Measurements from ENCODE around the gene LRWD1. TPM values are rescaled to one million over a fixed set of nuclear protein-coding genes. Genes with fewer than 3 reads are reported as not detected.
"Not testable (repeated sequence)": the region's sequence is repeated elsewhere in the genome, so short reads cannot be mapped to it uniquely, and the experiment has no call there.

The LRWD1 gene
- total RNA-seq, 2 experiments from 2014 or later, result 16.4 to 20.0 TPM

DNA sequence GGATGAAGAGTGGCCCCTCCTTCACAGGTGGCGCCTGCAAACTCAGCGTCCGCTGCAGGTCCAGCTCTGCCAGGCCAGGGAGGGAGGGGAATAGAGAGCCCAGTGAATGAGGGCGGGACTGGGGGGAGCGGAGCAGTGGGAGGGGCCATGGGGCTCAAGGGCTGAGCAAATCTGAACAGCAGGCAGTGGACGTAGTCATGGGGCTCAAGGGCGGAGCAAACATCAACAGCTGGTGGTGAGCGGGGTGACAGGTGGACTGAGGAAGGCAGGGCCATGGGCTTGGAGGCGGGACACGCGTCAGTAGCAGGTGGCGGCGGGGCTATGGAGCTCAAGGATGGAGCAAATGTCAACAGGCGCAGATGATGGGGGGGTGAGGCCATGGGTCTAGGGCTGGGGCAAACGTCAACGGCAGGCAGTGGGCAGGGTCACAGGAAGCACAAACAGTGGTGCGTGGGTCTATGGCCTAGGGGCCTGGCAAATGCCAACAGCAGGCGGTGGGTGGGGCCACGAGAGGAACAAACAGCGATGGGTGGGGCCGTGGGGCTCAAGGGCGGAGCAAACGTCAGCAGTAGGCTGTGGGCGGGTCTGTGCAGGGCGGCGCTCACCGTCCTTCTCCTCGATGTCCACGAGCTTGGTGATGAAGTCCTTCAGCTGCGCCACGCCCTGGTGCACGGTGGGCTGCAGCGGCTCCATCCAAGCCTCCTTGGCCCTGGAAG lies 28.6 kb downstream of the LRWD1 start:
- H3K27ac Mint-ChIP-seq; H3K9me3 Mint-ChIP-seq; CTCF ChIA-PET; H3K27me3 Mint-ChIP-seq; intact Hi-C loops (cut with micrococcal nuclease); H3K4me1 Mint-ChIP-seq (ENCODE audit: low read depth); H3K4me3 Mint-ChIP-seq; POLR2A ChIA-PET; H3K36me3 Mint-ChIP-seq: not testable (repeated sequence)
- DNase-seq, result peak; percentile 28

DNA sequence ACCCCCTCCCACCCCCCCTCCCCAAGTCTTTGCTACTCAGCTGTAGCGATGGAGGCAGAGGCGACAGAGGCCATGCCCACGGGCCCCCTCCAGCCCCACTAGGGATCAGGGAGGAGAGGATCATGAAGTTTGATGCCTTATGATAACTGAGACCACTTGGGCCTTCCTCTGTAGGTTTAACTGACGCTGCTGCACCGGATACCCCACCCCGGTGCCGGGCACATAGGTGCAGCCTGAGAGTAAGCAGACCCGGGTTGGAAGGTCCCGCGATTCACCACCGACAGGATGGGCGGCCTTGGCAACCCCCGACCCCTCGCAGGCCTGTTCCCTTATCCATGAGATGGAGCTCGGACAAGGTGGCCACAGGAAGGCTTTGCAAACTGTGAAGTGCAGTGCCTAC lies 29.2 kb downstream of the LRWD1 start:
- H3K36me3 Mint-ChIP-seq; POLR2A ChIA-PET; CTCF ChIA-PET; H3K4me1 Mint-ChIP-seq (ENCODE audit: low read depth); H3K27me3 Mint-ChIP-seq; H3K27ac Mint-ChIP-seq; H3K4me3 Mint-ChIP-seq; H3K9me3 Mint-ChIP-seq; intact Hi-C loops (cut with micrococcal nuclease): not testable (repeated sequence)
- peak; percentile 20 for DNase-seq

DNA sequence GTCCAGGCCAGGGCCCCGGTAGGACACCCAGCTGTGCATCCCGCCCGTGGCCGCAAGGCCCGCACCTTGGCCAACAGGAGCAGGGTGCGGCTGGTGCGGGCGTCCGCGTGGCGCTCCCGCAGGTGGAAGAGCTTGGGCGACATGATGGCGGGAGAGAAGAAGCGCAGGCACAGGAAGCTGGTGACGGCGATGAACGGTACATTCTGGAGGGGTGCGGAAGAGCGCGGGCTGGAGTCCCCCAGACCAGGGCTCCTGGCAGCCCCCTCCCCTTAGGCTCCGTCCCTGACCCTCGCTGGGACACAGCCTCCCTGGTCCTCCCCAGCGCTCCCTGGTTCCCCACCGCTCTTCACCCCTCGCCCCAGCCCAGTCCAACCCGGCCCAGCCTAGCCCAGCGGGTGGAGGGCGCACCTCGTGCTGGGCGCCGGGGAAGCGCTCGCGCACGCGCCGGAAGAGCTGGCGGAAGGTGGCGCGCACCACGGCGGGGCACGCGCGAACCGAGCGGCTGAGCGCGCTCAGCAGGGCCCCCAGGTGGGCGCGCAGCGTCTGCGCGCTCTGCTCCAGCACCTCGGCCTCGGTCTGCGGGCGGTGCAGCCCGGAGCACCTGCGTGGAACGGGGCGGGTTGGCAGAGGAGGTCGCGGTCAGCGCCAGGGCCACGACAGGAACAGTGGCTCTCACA lies 29.8 kb downstream of the LRWD1 start:
- CTCF ChIA-PET; H3K4me3 Mint-ChIP-seq; DNase-seq; H3K27ac Mint-ChIP-seq; intact Hi-C loops (cut with micrococcal nuclease); H3K36me3 Mint-ChIP-seq; H3K4me1 Mint-ChIP-seq (ENCODE audit: low read depth); POLR2A ChIA-PET; H3K9me3 Mint-ChIP-seq; H3K27me3 Mint-ChIP-seq: not testable (repeated sequence)

DNA sequence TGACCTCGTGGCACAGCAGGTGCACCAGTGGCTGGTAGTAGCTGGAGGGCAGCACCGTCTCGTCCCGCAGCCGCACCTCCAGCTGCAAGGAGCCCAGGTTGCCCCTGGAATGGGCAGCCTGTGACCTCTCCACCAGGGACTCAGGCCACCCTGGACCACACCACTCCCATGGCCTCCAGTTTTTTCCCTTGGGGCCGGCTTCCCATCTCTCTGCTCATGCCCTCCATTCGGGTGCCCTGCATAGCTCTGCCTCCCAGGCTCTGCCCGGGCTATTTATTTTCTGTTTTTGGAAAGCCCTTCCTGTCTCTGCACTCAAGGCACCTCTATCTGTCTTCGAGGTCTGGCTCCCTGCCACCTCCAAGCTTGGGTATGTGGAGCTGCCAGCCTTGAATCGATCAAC lies 32.1 kb downstream of the LRWD1 start:
- H3K36me3 Mint-ChIP-seq; H3K9me3 Mint-ChIP-seq; POLR2A ChIA-PET; H3K4me3 Mint-ChIP-seq; CTCF ChIA-PET; H3K27ac Mint-ChIP-seq; H3K27me3 Mint-ChIP-seq; DNase-seq; H3K4me1 Mint-ChIP-seq (ENCODE audit: low read depth); intact Hi-C loops (cut with micrococcal nuclease): not testable (repeated sequence)

DNA sequence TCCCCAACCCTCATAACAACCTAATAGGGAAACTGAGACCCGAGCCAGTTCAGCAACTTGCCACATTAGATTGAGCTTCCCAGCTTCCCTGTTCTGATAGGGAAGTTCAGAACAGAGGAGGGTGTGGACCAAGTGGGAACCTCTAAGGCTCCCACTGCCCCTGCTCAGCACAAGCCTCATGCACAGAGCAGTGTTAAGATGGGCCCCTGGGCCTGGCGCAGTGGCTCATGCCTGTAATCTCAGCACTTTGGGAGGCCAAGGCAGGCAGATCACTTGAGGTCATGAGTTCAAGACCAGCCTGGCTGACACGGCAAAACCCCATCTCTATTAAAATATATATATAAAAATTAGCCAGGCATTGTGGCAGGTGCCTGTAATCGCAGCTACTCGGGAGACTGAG lies 32.5 kb downstream of the LRWD1 start:
- H3K27me3 Mint-ChIP-seq; H3K36me3 Mint-ChIP-seq; DNase-seq; H3K9me3 Mint-ChIP-seq; POLR2A ChIA-PET; H3K4me1 Mint-ChIP-seq (ENCODE audit: low read depth); H3K27ac Mint-ChIP-seq; H3K4me3 Mint-ChIP-seq; CTCF ChIA-PET; intact Hi-C loops (cut with micrococcal nuclease): not testable (repeated sequence)

DNA sequence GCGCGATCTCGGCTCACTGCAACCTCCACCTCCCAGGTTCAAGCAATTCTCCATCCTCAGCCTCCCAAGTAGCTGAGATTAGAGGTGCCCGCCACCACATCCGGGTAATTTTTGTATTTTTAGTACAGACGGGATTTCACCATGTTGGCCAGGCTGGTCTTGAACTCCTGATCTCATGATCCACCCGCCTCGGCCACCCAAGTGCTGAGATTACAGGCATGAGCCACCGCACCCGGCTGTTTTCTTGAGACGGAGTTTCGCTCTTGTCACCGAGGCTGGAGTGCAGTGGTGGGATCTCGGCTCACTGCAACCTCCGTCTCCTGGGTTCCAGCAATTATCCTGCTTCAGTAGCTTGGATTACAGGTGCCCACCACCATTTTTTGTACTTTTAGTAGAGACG lies 33.5 kb downstream of the LRWD1 start:
- intact Hi-C loops (cut with micrococcal nuclease); CTCF ChIA-PET; H3K9me3 Mint-ChIP-seq; DNase-seq; POLR2A ChIA-PET; H3K4me1 Mint-ChIP-seq (ENCODE audit: low read depth); H3K27me3 Mint-ChIP-seq; H3K4me3 Mint-ChIP-seq; H3K36me3 Mint-ChIP-seq; H3K27ac Mint-ChIP-seq: not testable (repeated sequence)

DNA sequence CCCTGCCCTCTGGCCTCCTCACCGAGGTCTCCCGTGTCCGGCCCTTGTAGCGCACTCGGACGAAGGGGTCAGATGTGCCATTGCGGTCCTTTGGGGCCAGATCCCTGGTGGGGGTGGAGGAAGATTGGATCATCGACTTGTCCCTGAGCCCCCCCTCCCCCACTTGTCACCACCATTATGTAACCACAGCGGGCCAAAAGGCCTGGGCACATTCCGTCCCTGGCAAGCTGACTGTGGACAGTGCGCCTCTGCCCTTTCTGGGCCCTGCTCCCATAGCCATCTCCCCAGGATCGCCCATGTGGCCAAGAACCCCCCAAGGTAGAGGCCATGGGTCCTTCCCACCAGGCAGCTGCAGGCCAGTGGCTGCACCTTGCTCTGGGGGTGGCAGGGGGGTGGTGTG lies 38.4 kb downstream of the LRWD1 start:
- H3K4me1 Mint-ChIP-seq (ENCODE audit: low read depth); H3K4me3 Mint-ChIP-seq; H3K9me3 Mint-ChIP-seq; intact Hi-C loops (cut with micrococcal nuclease); H3K27me3 Mint-ChIP-seq; H3K27ac Mint-ChIP-seq; H3K36me3 Mint-ChIP-seq; DNase-seq; CTCF ChIA-PET; POLR2A ChIA-PET: not testable (repeated sequence)

DNA sequence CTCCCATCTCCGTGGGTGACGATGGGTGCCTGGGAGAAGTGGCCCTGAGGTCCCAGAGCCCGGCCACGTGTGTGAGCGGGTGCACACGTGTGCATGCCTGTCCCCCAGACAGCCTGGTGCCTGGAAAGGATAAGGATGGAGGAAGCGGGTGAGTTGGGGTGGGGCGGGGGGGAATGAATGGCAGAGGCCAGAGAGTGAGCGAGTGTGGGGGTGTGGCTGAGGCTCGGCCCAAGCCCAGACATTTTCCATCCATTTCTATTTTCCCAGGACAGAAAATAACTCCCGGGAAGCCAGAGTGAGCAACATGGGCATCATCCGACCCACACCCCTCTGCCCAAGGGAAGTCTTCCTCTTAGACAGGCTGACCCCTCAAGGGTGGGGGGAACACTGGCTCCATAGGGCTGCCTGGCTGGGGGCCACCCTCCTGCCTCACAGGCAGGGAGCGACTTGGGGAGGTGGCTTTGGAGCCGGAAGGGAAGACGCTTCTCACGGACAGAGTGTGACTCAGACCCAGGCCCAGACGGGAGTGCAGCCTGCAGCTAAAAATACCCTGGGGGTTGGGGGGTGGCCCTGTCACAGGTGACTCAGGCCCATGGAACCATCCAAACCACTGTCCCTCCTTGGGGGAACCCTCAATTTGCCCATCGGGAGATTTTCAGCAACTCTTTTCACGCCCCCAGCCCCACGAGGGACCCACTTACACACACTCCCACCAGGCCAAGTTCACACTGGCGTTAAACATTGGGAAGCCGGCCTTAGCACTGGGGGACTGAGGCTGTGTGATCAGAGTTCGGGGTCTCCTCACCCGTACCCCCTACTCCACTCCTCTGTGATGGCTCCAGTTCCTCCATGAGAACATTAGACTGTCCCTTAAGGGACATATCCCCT lies 40.8 kb downstream of the LRWD1 start:
- H3K27me3 Mint-ChIP-seq; H3K4me1 Mint-ChIP-seq (ENCODE audit: low read depth); CTCF ChIA-PET; H3K4me3 Mint-ChIP-seq; POLR2A ChIA-PET; intact Hi-C loops (cut with micrococcal nuclease); H3K27ac Mint-ChIP-seq; H3K9me3 Mint-ChIP-seq; H3K36me3 Mint-ChIP-seq; DNase-seq: not testable (repeated sequence)

DNA sequence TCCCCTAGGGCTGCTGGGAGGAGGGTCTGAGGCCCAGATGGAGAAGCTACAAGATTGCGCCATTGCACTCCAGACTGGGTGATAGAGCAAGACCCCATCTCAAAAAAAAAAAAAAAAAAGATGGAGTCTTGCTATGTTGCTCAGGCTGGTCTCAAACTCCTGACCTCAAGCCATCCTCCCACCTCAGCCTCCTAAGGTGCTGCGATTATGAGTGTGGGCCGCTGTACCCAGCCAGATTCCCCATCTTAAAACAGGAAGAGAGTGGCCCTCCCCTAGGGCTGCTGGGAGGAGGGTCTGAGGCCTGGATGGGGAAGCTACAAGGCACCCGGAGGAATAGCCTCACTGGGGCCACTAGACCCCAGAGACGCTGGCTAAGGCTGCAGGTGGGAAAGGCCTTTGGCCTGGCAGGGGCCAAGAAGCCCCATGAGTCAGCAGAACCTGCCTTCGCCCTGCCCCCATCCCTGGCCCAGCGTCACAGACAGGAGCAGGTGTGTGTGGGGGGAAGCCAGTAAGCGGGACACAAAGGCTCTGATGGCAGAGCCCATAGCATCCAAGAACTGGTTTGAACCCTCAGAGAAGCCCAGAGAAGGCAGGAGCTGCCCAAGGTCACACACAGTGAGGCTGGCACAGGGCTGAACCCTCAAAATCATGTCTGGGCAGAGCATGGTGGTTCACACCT lies 42.8 kb downstream of the LRWD1 start:
- H3K27me3 Mint-ChIP-seq; H3K9me3 Mint-ChIP-seq; H3K27ac Mint-ChIP-seq; POLR2A ChIA-PET; H3K4me1 Mint-ChIP-seq (ENCODE audit: low read depth); CTCF ChIA-PET; DNase-seq; intact Hi-C loops (cut with micrococcal nuclease); H3K4me3 Mint-ChIP-seq; H3K36me3 Mint-ChIP-seq: not testable (repeated sequence)

DNA sequence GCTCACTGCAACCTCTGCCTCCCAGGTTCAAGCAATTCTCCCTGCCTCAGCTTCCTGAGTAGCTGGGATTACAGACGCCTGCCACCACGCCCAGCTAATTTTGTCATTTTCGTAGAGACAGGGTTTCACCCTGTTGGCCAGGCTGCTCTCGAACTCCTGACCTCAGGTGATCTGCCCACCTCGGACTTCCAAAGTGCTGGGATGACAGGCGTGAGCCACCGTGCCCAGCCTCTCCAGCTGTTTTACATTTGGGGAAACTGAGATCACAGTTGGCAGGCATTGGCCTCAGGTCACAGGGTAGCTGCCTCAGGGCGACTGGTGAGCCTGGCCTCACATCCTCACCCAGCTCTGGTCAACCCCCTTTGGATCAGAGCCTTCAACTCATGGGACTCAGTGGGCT lies 45.8 kb downstream of the LRWD1 start:
- H3K27ac Mint-ChIP-seq; POLR2A ChIA-PET; H3K4me1 Mint-ChIP-seq (ENCODE audit: low read depth); H3K27me3 Mint-ChIP-seq; H3K4me3 Mint-ChIP-seq; DNase-seq; H3K9me3 Mint-ChIP-seq; H3K36me3 Mint-ChIP-seq; intact Hi-C loops (cut with micrococcal nuclease); CTCF ChIA-PET: not testable (repeated sequence)

DNA sequence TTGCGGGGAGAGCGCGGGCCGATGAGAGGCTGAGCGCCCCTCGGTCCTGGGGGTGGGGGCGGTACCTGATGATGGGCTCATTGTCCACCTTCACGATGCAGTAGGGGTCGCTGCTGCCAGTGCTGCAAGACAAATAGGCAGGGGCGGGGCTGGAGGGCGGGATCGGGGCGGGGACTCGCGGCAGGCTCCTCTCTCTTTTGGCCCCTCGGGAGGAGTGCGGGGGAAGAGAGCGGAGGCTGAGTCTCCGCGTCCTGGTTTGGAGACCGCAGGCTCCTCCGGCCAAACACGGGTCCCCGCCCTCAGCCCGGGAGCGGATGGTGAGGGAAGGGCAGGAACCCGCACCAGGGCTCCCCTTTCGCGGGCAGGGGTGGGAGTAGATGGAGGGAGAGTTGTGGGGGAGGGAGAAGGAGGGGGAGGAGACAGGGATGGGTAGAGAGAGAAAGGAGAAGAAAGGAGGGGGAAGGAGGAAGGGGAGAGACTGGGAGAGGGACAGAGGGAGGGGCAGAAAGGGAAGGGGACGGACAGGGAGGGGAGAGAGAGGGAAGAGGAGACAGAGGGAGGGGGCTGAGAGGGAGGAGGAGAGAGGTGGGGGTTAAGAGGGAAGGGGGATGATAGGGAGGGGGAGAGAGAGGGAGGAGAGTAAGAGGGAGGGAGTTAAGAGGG lies 47.2 kb downstream of the LRWD1 start:
- DNase-seq; CTCF ChIA-PET; H3K4me1 Mint-ChIP-seq (ENCODE audit: low read depth); H3K27me3 Mint-ChIP-seq; H3K27ac Mint-ChIP-seq; intact Hi-C loops (cut with micrococcal nuclease); POLR2A ChIA-PET; H3K4me3 Mint-ChIP-seq; H3K36me3 Mint-ChIP-seq; H3K9me3 Mint-ChIP-seq: not testable (repeated sequence)

DNA sequence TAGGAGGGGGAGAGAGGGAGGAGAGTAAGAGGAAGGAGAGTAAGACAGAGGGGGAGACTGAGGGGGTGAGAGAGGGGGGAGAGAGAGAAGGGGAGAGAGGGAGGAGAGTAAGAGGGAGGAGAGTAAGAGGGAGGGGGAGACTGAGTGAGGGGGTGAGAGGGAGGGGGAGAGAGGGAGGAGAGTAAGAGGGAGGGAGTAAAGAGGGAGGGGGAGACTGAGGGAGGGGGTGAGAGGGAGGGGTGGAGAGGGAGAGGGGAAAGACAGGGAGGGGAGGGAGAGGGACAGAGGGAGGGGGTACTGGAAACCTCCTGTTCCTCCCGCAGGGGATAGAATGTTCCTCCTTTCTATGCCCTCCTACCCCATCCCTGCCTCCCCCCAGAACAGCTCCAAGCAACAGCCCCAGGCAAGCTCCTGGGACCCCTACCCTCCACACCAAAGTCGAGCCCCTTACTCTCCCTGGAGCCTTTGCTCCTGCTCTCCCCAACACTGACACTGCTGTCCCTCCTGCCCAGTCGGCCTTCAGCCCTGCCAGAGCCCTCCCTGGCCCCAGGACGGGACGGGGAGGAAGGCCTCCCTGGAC lies 47.9 kb downstream of the LRWD1 start:
- CTCF ChIA-PET; H3K27ac Mint-ChIP-seq; H3K36me3 Mint-ChIP-seq; intact Hi-C loops (cut with micrococcal nuclease); POLR2A ChIA-PET; H3K4me1 Mint-ChIP-seq (ENCODE audit: low read depth); H3K27me3 Mint-ChIP-seq; H3K9me3 Mint-ChIP-seq; DNase-seq; H3K4me3 Mint-ChIP-seq: not testable (repeated sequence)

Measured in activated CD4-positive, alpha-beta memory T cell treated with anti-CD3 and anti-CD28 coated beads for 36 hours (primary cell).